Activated CD4-positive, alpha-beta T cell treated with anti-CD3 and anti-CD28 coated beads, Interleukin-2, Interleukin-6, amounts not matched to agents 100 ng/mL and 50 ng/mL, durations not matched to agents 16 hours and 8 hours (primary cell): ENCODE measurements around the gene NAPEPLD.
A peak's percentile ranks its signal among the peaks of the same experiment; 100 is the strongest.
"Not testable (repeated sequence)": the region's sequence is repeated elsewhere in the genome, so short reads cannot be mapped to it uniquely, and the experiment has no call there.

Experiments
- DNase-seq: peaks from one replicate; pipeline ENCODE4 v3.0.0-alpha.2; 2020

NAPEPLD gene

GRCh38 chr7:103143868-103144267, 5.0 kb downstream of the NAPEPLD start:
- no peak for DNase-seq

DNA sequence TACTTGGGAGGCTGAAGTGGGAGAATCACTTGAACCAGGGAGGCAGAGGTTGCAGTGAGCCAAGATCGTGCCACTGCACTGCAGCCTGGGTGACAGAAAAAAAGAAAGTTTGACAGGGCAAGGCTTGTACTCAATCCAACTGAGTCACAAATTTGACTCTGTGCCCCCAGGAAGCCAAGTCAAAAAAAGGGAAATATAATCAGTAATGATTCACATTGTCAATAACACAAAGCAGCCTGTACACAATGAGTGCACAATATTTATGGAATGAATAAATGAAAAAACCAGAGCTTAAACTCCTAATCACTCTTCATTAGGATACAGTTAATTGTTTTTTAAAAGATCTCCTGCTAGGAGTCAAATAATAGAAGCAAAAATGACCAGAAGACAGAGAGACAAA, 6.4 kb downstream of the NAPEPLD start:
- no peak for DNase-seq

DNA sequence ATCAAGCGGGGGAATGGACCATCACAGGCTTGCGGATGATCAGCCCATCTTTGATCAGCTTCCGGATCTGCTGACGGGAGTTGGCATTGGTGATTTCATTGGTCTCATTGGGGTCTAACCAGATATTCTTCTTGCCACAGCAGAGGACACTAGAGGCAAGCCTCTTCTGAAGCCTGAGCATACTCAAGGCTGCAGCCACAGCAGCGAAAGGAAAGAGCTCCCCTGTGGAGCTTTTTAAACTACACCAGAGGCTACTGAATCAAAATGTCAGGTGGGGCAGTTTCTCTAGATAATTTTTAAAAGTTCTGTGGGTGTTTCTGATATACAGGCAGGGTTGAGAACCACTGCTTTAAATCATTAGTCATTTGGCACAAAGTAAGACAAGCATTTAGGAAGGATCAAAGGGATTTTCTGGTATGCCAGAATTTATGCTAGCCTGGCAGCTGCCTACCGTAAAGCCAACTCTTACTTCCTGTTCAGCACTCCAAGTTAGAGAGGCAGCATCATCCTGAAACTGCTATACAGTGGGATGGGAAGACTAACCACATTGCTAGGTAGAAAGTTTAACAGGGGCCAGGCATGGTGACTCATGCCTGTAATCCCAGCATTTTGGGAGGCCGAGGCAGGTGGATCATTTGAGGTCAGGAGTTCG, 7.0 kb downstream of the NAPEPLD start:
- DNase-seq, result peak; percentile 21

DNA sequence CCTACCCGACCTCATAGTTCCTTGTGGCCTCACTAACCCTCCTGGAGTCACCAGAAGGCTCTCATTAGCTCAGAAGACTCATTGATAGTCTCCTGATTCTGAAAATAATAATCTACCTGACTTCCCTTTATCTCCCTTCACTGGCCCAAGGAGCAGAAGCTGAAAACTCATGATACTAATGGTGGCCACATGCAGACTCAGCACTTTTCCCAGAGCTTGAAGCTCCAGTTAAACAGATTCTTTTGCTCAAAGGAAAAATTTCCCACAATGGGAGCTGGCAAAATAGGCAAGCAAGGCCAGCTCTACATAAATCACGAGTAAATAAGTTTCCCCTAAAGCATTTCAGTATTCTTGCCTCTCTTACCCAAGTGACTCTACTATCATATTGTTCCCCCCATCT, 8.2 kb downstream of the NAPEPLD start:
- DNase-seq, result no peak

- no peak for DNase-seq
Measured at GRCh38 chr7:103140061-103140460, 8.8 kb downstream of the NAPEPLD start.

- no peak for DNase-seq
Measured at GRCh38 chr7:103134836-103135554, 13.9 kb downstream of the NAPEPLD start.

DNA sequence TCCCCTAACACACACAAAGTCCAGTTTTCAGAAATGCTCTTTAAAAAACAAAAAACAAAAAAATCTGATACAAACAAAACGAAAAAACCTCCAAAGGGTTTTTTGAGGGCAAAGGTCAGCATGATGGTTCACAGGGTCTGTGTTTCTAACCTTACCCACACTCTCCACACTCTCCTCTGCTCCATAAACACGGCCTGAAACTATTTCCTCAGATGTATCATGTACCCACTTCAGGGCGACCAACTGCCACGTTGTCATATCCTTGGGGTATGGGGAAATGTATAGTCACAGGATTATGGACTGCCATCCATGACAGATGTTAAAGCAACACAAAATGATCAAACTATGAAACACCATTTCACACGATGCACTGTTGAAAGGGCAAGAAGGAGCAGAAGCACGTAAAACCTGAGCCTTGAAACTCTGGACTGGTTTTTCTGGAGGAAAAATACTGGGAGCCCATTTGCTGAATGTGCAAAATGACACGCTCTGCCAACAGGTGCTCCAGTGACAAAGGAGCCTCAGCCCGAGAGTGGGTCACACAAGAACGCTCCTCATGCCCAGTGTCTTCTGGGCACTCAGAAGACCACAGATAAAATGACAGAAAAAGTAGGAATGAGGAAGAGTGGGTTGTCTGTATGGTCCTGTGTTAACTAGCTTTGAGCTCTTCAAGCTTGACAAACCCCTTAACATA, 15.8 kb downstream of the NAPEPLD start:
- DNase-seq, result no peak

DNA sequence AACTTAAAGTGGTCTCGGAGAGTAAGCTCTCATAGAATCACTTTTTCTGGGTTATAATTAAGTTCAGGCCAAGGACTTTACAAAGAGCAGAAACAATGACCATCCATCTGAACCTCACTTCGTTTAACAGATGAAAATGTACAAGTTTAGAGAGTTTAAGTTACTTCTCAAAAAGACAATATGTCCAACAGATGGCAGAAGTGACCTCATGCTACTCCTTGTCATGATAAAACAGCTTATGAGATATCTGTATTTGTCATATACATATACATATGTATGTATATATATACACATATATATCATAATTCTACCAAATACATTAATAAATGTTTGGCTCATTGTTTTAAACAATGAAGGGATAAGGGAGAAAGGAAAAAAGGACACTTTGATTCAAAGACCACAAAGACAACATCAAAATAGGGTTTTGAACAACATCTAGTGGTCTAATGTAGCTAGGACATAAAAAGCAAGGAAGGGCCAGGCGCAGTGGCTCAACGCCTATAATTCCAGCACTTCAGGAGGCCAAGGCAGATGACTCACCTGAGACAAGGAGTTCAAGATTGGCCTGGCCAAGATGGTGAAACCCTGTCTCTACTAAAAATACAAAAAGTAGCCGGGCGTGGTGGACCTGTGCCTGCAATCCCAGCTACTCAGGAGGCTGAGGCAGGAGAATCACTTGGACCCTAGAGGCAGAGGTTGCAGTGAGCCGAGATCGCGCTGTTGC, 17.8 kb downstream of the NAPEPLD start:
- DNase-seq, result no peak

DNA sequence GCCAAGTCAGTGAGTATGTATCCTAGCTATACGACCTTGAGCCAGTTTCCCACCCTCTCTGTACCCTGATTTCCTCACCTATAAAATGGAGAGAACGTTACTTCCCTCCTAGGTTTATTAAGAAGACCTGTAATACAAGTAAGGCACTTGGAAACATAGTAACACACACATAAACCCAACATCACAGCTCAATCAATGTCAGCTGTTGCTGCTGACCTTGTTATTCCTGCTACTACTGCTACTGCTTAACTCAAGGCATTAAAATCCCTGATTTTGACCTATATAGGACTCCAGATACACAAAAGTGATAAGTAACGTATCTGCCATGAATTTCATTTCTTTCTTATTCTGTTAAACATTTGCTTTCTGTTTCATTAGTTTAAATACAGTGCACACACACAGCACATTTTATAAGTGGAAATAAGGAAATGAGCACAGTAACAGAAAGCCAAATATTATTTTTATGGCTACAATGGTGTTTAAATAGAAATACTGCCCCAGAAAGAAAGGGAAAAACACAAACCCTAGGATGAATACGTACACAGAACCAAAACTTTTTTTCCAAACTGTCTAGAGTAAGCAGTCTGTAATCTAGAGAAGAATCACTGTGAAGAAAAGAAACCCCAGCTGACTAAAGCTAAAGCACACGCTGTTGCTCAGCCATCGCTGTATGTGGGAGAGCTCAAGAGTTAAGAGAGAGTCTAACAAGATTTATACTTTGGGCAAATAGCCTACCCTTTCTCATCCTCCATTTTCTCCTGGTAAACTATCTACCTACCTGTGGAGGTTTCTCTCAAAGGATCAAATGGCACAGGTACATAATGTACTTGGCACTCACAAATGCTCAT, 19.0 kb downstream of the NAPEPLD start:
- DNase-seq, result no peak

DNA sequence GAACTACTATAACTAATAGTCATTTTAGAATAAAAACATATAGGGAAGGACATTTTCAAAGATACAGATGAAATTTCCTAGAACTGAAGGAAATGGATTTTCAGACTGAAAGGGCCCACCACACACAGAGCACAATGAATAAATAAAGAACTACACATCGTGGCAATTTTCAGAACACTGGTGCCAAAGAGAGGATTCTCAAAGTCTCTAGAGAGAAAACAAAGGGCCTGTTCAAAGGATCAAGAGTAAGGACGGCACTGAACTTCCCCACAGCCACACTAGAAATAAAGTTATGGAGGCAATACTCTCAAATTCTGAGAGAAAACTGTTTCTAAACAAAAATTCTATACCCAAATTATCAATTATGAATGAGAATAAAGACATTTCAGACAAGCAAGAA, 21.9 kb downstream of the NAPEPLD start:
- no peak for DNase-seq

DNA sequence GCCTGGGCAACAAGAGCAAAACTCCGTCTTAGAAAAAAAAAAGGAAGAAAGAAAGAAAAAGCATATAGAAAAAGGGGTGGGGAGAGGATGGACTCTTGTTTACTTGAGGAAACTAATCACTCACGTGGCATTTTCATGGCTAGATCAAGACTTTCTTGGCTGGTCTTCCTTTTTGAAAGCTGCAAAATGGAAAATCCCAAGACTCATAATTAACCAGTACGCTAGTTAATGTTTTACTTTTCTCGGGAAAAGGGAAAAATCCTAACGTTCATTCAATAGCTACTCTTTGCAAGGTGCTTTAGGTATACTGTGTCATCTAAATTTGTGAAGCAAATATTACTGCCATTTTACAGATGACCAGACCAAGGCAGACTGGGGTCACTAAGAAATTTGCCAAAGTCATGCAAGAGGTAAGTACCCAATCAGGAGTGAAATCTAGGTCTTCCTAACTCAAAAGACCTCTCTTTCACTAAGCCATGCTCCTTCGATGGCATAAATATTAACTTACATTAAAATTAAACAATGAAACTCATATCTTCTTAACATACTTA, 24.4 kb downstream of the NAPEPLD start:
- DNase-seq, result no peak

DNA sequence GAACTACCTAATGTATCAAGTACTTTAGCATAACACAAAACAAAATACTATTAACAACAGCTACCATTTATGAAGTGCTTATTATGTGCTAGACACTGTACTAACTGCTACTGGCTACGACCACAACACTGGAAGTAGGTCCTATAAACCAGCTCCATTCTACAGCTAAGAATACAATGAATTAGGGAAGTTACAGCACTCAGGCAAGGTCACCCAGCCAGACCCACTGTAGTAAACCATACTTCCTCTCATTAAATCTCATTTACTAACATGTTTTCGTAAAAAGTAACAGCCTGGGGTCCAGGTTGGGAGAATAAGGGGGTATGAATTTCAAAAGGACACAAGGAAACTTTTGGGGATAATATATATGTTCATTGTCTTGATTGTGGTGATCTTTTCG, 25.4 kb downstream of the NAPEPLD start:
- no peak for DNase-seq

GRCh38 chr7:103121641-103122040, 27.3 kb downstream of the NAPEPLD start:
- DNase-seq, result no peak

DNA sequence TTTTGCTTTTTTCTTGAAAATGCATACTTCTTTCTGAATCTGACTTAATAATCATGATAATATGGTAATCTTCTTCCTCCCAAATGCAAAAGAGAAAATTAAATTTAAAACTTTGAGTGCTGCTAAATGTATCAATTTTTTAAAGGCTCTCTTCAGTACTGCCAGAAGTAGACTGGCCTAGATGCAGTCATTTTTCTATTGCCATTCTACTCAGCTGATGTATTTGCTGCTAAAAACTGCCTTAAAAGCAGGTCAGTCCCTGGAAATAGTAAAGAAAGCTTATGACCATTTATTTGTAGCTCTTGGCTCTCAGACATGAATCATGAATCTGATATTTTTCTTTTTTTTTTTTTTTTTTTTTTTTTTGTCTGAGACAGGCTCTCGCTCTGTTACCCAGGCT, 28.5 kb downstream of the NAPEPLD start:
- no peak for DNase-seq

- DNase-seq, result no peak
Measured at GRCh38 chr7:103119791-103120291, 29.1 kb downstream of the NAPEPLD start.

- DNase-seq, result no peak
Measured at GRCh38 chr7:103117465-103117864, 31.4 kb downstream of the NAPEPLD start.

GRCh38 chr7:103116991-103117390, 31.9 kb downstream of the NAPEPLD start:
- DNase-seq, result no peak

DNA sequence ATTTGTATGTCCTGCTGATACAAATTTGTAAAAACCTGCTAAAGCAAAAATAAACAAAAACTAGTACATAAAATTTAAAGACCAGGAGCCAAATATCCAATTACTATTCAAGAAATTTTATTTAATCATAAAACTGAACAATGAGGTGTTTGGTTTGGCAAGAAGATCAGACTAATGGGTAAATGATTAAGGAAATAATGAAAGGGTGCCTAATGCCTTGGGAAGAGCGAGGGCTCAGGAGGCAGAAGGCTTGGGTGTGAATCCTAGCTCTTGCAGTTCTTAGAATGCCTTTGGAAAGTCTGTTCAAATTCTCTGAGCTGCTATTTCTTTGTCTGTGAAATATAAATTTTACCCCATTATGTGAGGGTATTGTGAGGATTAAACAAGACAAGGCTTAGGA, 32.4 kb downstream of the NAPEPLD start:
- DNase-seq, result no peak

DNA sequence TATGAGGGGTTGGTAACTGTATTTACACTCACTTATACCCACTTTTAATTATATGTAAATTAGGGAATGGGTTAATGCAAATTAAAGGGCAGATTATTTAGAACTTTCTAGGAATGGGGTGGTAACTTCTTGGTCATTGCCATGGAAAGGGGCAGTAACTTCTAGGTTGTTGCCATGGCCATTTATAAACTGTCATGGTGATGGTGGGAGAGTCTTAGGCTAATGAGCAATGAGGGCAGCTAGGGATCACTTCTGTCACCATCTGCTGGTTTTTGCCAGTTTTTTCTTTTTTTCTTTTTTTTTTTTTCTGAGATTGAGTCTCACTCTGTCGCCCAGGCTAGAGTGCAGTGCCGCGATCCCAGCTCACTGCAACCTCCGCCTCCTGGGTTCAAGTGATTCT, 33.1 kb downstream of the NAPEPLD start:
- DNase-seq, result no peak

DNA sequence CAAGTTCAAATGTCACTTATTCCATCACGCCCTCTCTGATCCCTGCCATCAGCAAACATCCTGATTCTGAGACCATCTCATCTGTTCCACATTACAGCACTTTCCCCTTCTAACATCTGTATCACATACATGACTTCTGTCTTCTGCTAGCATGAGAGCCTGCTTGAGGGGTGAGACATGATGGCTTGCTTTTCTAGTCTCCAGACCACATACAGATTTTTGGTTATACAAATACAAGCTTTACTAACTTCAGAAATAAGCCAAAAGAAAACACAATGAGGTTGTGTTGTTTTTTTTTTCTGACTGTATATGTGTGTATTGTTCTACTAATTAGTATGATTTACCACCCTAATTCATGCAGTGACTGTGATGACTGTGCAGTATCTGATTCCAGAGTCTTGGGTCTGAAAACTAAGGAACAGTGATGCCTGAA, 34.3 kb downstream of the NAPEPLD start:
- no peak for DNase-seq

DNA sequence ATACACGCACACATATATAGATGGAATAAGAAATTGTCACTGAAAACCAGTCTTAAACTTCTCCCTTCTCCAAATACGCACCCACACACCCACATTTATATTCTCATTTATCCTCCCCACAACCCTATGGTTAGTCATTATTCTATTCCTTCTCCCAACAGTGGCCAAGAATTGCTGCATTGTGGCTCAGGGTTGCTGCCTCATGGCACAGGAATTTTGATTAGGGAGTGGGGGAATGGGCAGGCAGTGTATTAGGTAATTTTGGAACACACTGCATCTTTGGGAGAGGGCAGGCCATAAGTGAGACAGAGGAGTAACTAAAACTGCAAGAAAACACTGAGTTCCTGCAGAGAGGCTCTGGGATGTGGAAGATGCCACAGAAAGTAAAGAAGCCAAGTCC, 35.7 kb downstream of the NAPEPLD start:
- no peak for DNase-seq

DNA sequence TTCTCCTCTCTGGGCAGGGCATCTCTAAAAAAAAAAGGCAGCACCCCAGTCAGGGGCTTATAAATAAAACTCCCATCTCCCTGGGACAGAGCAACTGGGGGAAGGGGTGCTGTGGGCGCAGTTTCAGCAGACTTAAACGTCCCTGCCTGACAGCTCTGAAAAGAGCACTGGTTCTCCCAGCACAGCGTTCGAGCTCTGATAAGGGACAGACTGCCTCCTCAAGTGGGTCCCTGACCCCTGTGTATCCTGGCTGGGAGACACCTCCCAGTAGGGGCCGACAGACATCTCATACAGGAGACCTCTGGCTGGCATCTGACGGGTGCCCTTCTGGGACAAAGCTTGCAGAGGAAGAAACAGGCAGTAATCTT, 42.2 kb downstream of the NAPEPLD start:
- not testable (repeated sequence) for DNase-seq
